Fibroblast of lung (primary cell): ENCODE results near the gene KCNQ1OT1. TPM values are rescaled to one million over a fixed set of nuclear protein-coding genes. Genes with fewer than 3 reads are reported as not detected.

Source experiments
- DNase-seq, 2 donors: peaks; one replicate each; pipeline versions ENCODE4 v3.0.0 to v3.0.0-alpha.2; 2010; ENCODE audit warnings: low read depth in 2 of 2
- H2AFZ ChIP-seq: 2 replicates; pipeline ENCODE4 v1.5.1; 2012; ENCODE audit warnings: low read length, control low read depth, inconsistent platforms
- H3K27ac ChIP-seq: 2 replicates; pipeline ENCODE4 v1.5.1; 2011; ENCODE audit warnings: low read length, control low read depth; ENCODE audit not compliant: insufficient read depth
- H3K27me3 ChIP-seq: 2 replicates; pipeline ENCODE4 v1.5.1; 2011; ENCODE audit warnings: mild to moderate bottlenecking, low read length; ENCODE audit not compliant: control insufficient read depth, insufficient read depth
- H3K36me3 ChIP-seq: 2 replicates; pipeline ENCODE4 v1.5.1; 2011; ENCODE audit warnings: low read length; ENCODE audit not compliant: control insufficient read depth, insufficient read depth
- H3K4me1 ChIP-seq: 2 replicates; pipeline ENCODE4 v1.5.1; 2011; ENCODE audit warnings: low read length; ENCODE audit not compliant: control insufficient read depth, insufficient read depth; ENCODE audit errors: extremely low read depth
- H3K4me2 ChIP-seq: 2 replicates; pipeline ENCODE4 v1.5.1; 2011; ENCODE audit warnings: low read length, control low read depth; ENCODE audit not compliant: insufficient read depth; ENCODE audit errors: extremely low read depth
- H3K4me3 ChIP-seq, 4 experiments: fragments of 200-600 bp in 1 of 4; sonication (generic) in 1 of 4; replicated peaks in 1 of 4; 2 replicates each; pipeline ENCODE4 v1.5.1; 2011 to 2016; ENCODE audit warnings: low read length in 4 of 4, low read depth in 3 of 4, mild to moderate bottlenecking in 3 of 4, control low read depth in 2 of 4, inconsistent platforms in 1 of 4, mixed read lengths in 1 of 4; ENCODE audit not compliant: insufficient read depth in 1 of 4; ENCODE audit errors: control extremely low read depth in 1 of 4
- H3K79me2 ChIP-seq: 2 replicates; pipeline ENCODE4 v1.5.1; 2012; ENCODE audit warnings: mild to moderate bottlenecking, low read length, inconsistent platforms; ENCODE audit not compliant: control insufficient read depth, insufficient read depth
- H3K9ac ChIP-seq: 2 replicates; pipeline ENCODE4 v1.5.1; 2011; ENCODE audit warnings: mild to moderate bottlenecking, low read length, control low read depth; ENCODE audit not compliant: insufficient read depth
- H3K9me3 ChIP-seq: 2 replicates; pipeline ENCODE4 v1.5.1; 2012; ENCODE audit warnings: low read depth, low read length; ENCODE audit not compliant: control insufficient read depth, insufficient read depth
- H4K20me1 ChIP-seq: 2 replicates; pipeline ENCODE4 v1.5.1; 2011; ENCODE audit warnings: low read length; ENCODE audit not compliant: control insufficient read depth, insufficient read depth; ENCODE audit errors: extremely low read depth
- CTCF ChIP-seq, 2 donors: IDR thresholded peaks in 1 of 2; conservative IDR thresholded peaks in 1 of 2; 1 replicate in 1 of 2; 2 replicates in 1 of 2; pipeline ENCODE4 v1.5.1; 2011 to 2012; ENCODE audit warnings: low read length in 2 of 2, control low read depth in 1 of 2, inconsistent platforms in 1 of 2, low read depth in 1 of 2, mild to moderate bottlenecking in 1 of 2
- EZH2 ChIP-seq: IDR thresholded peaks from 2 replicates; pipeline ENCODE4 v1.5.1; 2012; ENCODE audit warnings: low read length, control low read depth, mild to moderate bottlenecking; ENCODE audit errors: missing control alignments
- polyA plus RNA-seq, 2 donors: library from polyadenylated mRNA; depleted of rRNA in 1 of 2; stranded (reverse) in 1 of 2; unstranded in 1 of 2; fragments of >200 nt; gene quantifications; 2 replicates each; pipeline ENCODE4 v1.2.1, GENCODE V29; 2011 to 2012; ENCODE audit warnings: missing spikeins in 1 of 2
- total RNA-seq: library from RNA; depleted of rRNA; stranded (reverse); fragments of >200 nt; gene quantifications from 2 replicates; pipeline ENCODE4 v1.2.1, GENCODE V29; 2014

The KCNQ1OT1 gene
- total and polyA plus RNA-seq, 2 donors (not counting 1 experiment from before 2014, with no cell fraction given), result 0.11 to 1.8 TPM

GRCh38 chr11:2718817-2719438, 19.1 kb upstream of the KCNQ1OT1 start:
- no peak for TF ChIP-seq EZH2
- no peak for TF ChIP-seq CTCF (conservative IDR thresholded peaks at IDR 0.05 in 1 of 2, IDR thresholded peaks at IDR 0.05 in 1 of 2; ENCODE audit: low read depth in 1 of 2, low read length in 2 of 2)
- H3K27me3 ChIP-seq, result peaks cover 3% of the 10 kb centered on the region
- no peaks in the 10 kb centered on the region for H3K79me2 ChIP-seq
- no peak overlapping the region for H3K4me3 ChIP-seq
- no peak overlapping the region for H2AFZ ChIP-seq
- H3K4me1 ChIP-seq, result no peaks in the 10 kb centered on the region
- H3K4me2 ChIP-seq, result no peak overlapping the region
- H3K36me3 ChIP-seq, result no peaks in the 10 kb centered on the region
- no peak overlapping the region for H3K9ac ChIP-seq
- no peaks in the 10 kb centered on the region for H4K20me1 ChIP-seq
- DNase-seq, result no peak
- H3K27ac ChIP-seq, result no peak overlapping the region
- H3K9me3 ChIP-seq, result no peaks in the 10 kb centered on the region

GRCh38 chr11:2717561-2718325, 17.9 kb upstream of the KCNQ1OT1 start:
- no peak for DNase-seq
- TF ChIP-seq CTCF (conservative IDR thresholded peaks at IDR 0.05 in 1 of 2, IDR thresholded peaks at IDR 0.05 in 1 of 2; ENCODE audit: low read depth in 1 of 2, low read length in 2 of 2) (no peak), EZH2 (no peak)
- H3K27ac ChIP-seq, result no peak overlapping the region
- no peaks in the 10 kb centered on the region for H4K20me1 ChIP-seq
- no peaks in the 10 kb centered on the region for H3K79me2 ChIP-seq
- H2AFZ ChIP-seq, result no peak overlapping the region
- no peak overlapping the region for H3K4me2 ChIP-seq
- H3K4me3 ChIP-seq, result no peak overlapping the region
- H3K9me3 ChIP-seq, result no peaks in the 10 kb centered on the region
- no peak overlapping the region for H3K9ac ChIP-seq
- no peaks in the 10 kb centered on the region for H3K4me1 ChIP-seq
- H3K36me3 ChIP-seq, result no peaks in the 10 kb centered on the region
- H3K27me3 ChIP-seq, result peaks cover 3% of the 10 kb centered on the region

GRCh38 chr11:2716376-2717095, 16.7 kb upstream of the KCNQ1OT1 start:
- DNase-seq, result no peak
- Histone ChIP-seq H3K27ac (no peak overlapping the region), H3K27me3 (peaks cover 3% of the 10 kb centered on the region), H3K4me2 (no peak overlapping the region), H3K36me3 (no peaks in the 10 kb centered on the region), H3K79me2 (no peaks in the 10 kb centered on the region), H3K4me1 (no peaks in the 10 kb centered on the region), H3K9me3 (no peaks in the 10 kb centered on the region), H3K4me3 (no peak overlapping the region), H3K9ac (no peak overlapping the region), H4K20me1 (no peaks in the 10 kb centered on the region), H2AFZ (no peak overlapping the region)
- no peak for TF ChIP-seq CTCF (conservative IDR thresholded peaks at IDR 0.05 in 1 of 2, IDR thresholded peaks at IDR 0.05 in 1 of 2; ENCODE audit: low read depth in 1 of 2, low read length in 2 of 2)
- no peak for TF ChIP-seq EZH2
